Measurements from ENCODE around the gene SRGAP2C.
"Not testable (repeated sequence)": the region's sequence is repeated elsewhere in the genome, so short reads cannot be mapped to it uniquely, and the experiment has no call there.

- TF ChIP-seq POLR2A, CTCF (IDR thresholded peaks at IDR 0.05): not testable (repeated sequence)
Measured at GRCh38 chr1:121140393-121140792, 44.4 kb upstream of the SRGAP2C start.
